HUES48 (cell line): ENCODE measurements around the gene ASIC4.
A peak's percentile ranks its signal among the peaks of the same experiment; 100 is the strongest.

ENCODE experiments used
- H3K27ac ChIP-seq: one replicate; pipeline ENCODE4 v1.7.0; 2013; ENCODE audit warnings: low read depth, low read length, inconsistent platforms
- H3K27me3 ChIP-seq: 2 replicates; pipeline ENCODE4 v1.6.1; 2013; ENCODE audit warnings: mild to moderate bottlenecking, low read length; ENCODE audit not compliant: control insufficient read depth, insufficient read depth
- H3K36me3 ChIP-seq: 2 replicates; pipeline ENCODE4 v1.6.1; 2013; ENCODE audit warnings: low read length; ENCODE audit not compliant: control insufficient read depth, insufficient read depth
- H3K4me1 ChIP-seq: 2 replicates; pipeline ENCODE4 v1.6.1; 2013; ENCODE audit warnings: mild to moderate bottlenecking, low read length; ENCODE audit not compliant: control insufficient read depth, insufficient read depth
- H3K4me3 ChIP-seq: 2 replicates; pipeline ENCODE4 v1.5.1; 2013; ENCODE audit warnings: mild to moderate bottlenecking, low read depth, low read length
- H3K9ac ChIP-seq: 2 replicates; pipeline ENCODE4 v1.6.1; 2013; ENCODE audit warnings: mild to moderate bottlenecking, low read depth, low read length, moderate library complexity
- H3K9me3 ChIP-seq: 2 replicates; pipeline ENCODE4 v1.6.1; 2013; ENCODE audit warnings: low read length; ENCODE audit not compliant: control insufficient read depth, insufficient read depth

Gene ASIC4

GRCh38 chr2:219508971-219509779 lies 5.1 kb upstream of the ASIC4 start:
- no peak overlapping the region for H3K27ac ChIP-seq
- no peaks in the 10 kb centered on the region for H3K9me3 ChIP-seq
- peak overlapping the region; percentile 60 for H3K4me3 ChIP-seq
- H3K36me3 ChIP-seq = peaks cover 11% of the 10 kb centered on the region
- peaks cover 30% of the 10 kb centered on the region for H3K27me3 ChIP-seq
- no peak overlapping the region for H3K9ac ChIP-seq
- peaks cover 57% of the 10 kb centered on the region for H3K4me1 ChIP-seq

- no peak overlapping the region for H3K9ac ChIP-seq
- no peak overlapping the region for H3K27ac ChIP-seq
These were observed 4.3 kb upstream of the ASIC4 start for GRCh38 chr2:219509780-219510511.

GRCh38 chr2:219510512-219511135 lies 3.7 kb upstream of the ASIC4 start:
- Histone ChIP-seq H3K27me3 (peaks cover 45% of the 10 kb centered on the region), H3K4me1 (peaks cover 57% of the 10 kb centered on the region), H3K9me3 (no peaks in the 10 kb centered on the region), H3K9ac (no peak overlapping the region), H3K4me3 (peak overlapping the region; percentile 60; the same call in 1 of the 2 replicates), H3K36me3 (no peaks in the 10 kb centered on the region), H3K27ac (no peak overlapping the region)

More at GRCh38 chr2:219509780-219510511, 4.3 kb upstream of the ASIC4 start:
- peak overlapping the region; percentile 60 for H3K4me3 ChIP-seq
- H3K36me3 ChIP-seq = peaks cover 3% of the 10 kb centered on the region; the same call in 1 of the 2 replicates
- peaks cover 38% of the 10 kb centered on the region for H3K27me3 ChIP-seq
- peaks cover 57% of the 10 kb centered on the region for H3K4me1 ChIP-seq
- H3K9me3 ChIP-seq = no peaks in the 10 kb centered on the region

GRCh38 chr2:219511547-219512325 lies 2.5 kb upstream of the ASIC4 start:
- peaks cover 47% of the 10 kb centered on the region for H3K4me1 ChIP-seq
- H3K36me3 ChIP-seq = no peaks in the 10 kb centered on the region
- H3K27me3 ChIP-seq = peaks cover 56% of the 10 kb centered on the region
- no peak overlapping the region for H3K27ac ChIP-seq
- H3K9ac ChIP-seq = no peak overlapping the region
- no peak overlapping the region for H3K4me3 ChIP-seq
- no peaks in the 10 kb centered on the region for H3K9me3 ChIP-seq

- Histone ChIP-seq H3K4me3 (no peak overlapping the region), H3K27me3 (peaks cover 64% of the 10 kb centered on the region), H3K9ac (no peak overlapping the region), H3K4me1 (peaks cover 38% of the 10 kb centered on the region), H3K36me3 (no peaks in the 10 kb centered on the region), H3K27ac (no peak overlapping the region), H3K9me3 (no peaks in the 10 kb centered on the region)
These were observed 1.6 kb upstream of the ASIC4 start for GRCh38 chr2:219512524-219513216.

- H3K27me3 ChIP-seq = peaks cover 71% of the 10 kb centered on the region
- no peaks in the 10 kb centered on the region for H3K9me3 ChIP-seq
- peaks cover 29% of the 10 kb centered on the region for H3K4me1 ChIP-seq
- H3K9ac ChIP-seq = no peak overlapping the region
- H3K27ac ChIP-seq = no peak overlapping the region
- H3K4me3 ChIP-seq = 0 out of 2 replicates have a peak overlapping the region, but pooled peaks have one; percentile 1
- no peaks in the 10 kb centered on the region for H3K36me3 ChIP-seq
These were observed 495 bp upstream of the ASIC4 start for GRCh38 chr2:219513787-219514186.

- peaks cover 26% of the 10 kb centered on the region for H3K4me1 ChIP-seq
- peaks cover 71% of the 10 kb centered on the region for H3K27me3 ChIP-seq
- no peak overlapping the region for H3K27ac ChIP-seq
- no peaks in the 10 kb centered on the region for H3K36me3 ChIP-seq
- no peaks in the 10 kb centered on the region for H3K9me3 ChIP-seq
- no peak overlapping the region for H3K4me3 ChIP-seq
- H3K9ac ChIP-seq = no peak overlapping the region
These were observed 554 bp downstream of the ASIC4 start for GRCh38 chr2:219514836-219515235.

GRCh38 chr2:219515874-219516629 lies 1.8 kb downstream of the ASIC4 start:
- Histone ChIP-seq H3K4me1 (peaks cover 26% of the 10 kb centered on the region), H3K4me3 (no peak overlapping the region), H3K27ac (no peak overlapping the region), H3K9ac (no peak overlapping the region), H3K27me3 (peaks cover 66% of the 10 kb centered on the region), H3K9me3 (no peaks in the 10 kb centered on the region), H3K36me3 (no peaks in the 10 kb centered on the region)

- no peak overlapping the region for H3K27ac ChIP-seq
- H3K4me3 ChIP-seq = no peak overlapping the region
- peaks cover 64% of the 10 kb centered on the region for H3K27me3 ChIP-seq
- peaks cover 29% of the 10 kb centered on the region for H3K4me1 ChIP-seq
- H3K9me3 ChIP-seq = no peaks in the 10 kb centered on the region
- no peaks in the 10 kb centered on the region for H3K36me3 ChIP-seq
- H3K9ac ChIP-seq = no peak overlapping the region
These were observed 2.6 kb downstream of the ASIC4 start for GRCh38 chr2:219516888-219517287.
